ENCODE results near the gene DNAJC21.

The DNAJC21 gene

GRCh38 chr5:34944044-34944443 lies 14.7 kb downstream of the DNAJC21 start:
- 100% methylated on average over 2 of the region's 2 CpGs for WGBS
- Histone ChIP-seq H3K79me1 (replicated peaks; ENCODE audit: low read length, poor library complexity, severe bottlenecking) (peaks cover 8% of the 10 kb centered on the region), H3K9ac (ENCODE audit: low read length) (no peak overlapping the region), H2BK15ac (ENCODE audit: low read depth, poor library complexity, severe bottlenecking) (no peak overlapping the region), H2AFZ (ENCODE audit: low read depth, low read length) (no peak overlapping the region), H4K8ac (ENCODE audit: low read length) (no peak overlapping the region), H3K27ac (ENCODE audit: low read length, poor library complexity, severe bottlenecking) (no peak overlapping the region), H2BK5ac (ENCODE audit: low read depth, low read length, poor library complexity, severe bottlenecking) (no peak overlapping the region), H3K14ac (ENCODE audit: low read length in 2 of 2) (no peak overlapping the region), H3K18ac (ENCODE audit: low read depth in 1 of 2, low read length in 2 of 2) (no peak overlapping the region), H4K91ac (ENCODE audit: low read length) (no peak overlapping the region), H3K4me1 (ENCODE audit: control insufficient read depth, insufficient read depth, low read depth, low read length) (no peaks in the 10 kb centered on the region), H3K4me2 (ENCODE audit: low read length, poor library complexity, severe bottlenecking) (no peak overlapping the region), H3K27me3 (ENCODE audit: control insufficient read depth in 1 of 2, insufficient read depth in 1 of 2, low read length in 2 of 2) (no peaks in the 10 kb centered on the region), H3K4ac (ENCODE audit: low read depth in 1 of 2, low read length in 2 of 2) (no peak overlapping the region), H3K9me3 (ENCODE audit: control insufficient read depth, low read length) (no peaks in the 10 kb centered on the region), H3K36me3 (ENCODE audit: control insufficient read depth in 1 of 2, insufficient read depth in 2 of 2, low read depth in 1 of 2, low read length in 2 of 2) (peaks cover 17 to 88% of the 10 kb centered on the region in 2 experiments), H2BK12ac (ENCODE audit: low read length in 2 of 2) (no peak overlapping the region), H2AK5ac (ENCODE audit: low read length, severe bottlenecking) (no peak overlapping the region), H3K23ac (ENCODE audit: low read length in 2 of 2) (no peak overlapping the region), H2BK120ac (ENCODE audit: low read depth, low read length) (no peak overlapping the region), H3K4me3 (ENCODE audit: insufficient read depth in 1 of 2, low read depth in 1 of 2, low read length in 2 of 2) (no peak overlapping the region)
- DNase-seq: no peak

- Histone ChIP-seq H3K79me1 (replicated peaks; ENCODE audit: low read length, poor library complexity, severe bottlenecking) (peaks cover 8% of the 10 kb centered on the region), H3K9me3 (ENCODE audit: control insufficient read depth, low read length) (no peaks in the 10 kb centered on the region), H2AFZ (ENCODE audit: low read depth, low read length) (no peak overlapping the region), H3K18ac (ENCODE audit: low read depth in 1 of 2, low read length in 2 of 2) (no peak overlapping the region), H3K4me3 (ENCODE audit: insufficient read depth in 1 of 2, low read depth in 1 of 2, low read length in 2 of 2) (no peak overlapping the region), H3K4me2 (ENCODE audit: low read length, poor library complexity, severe bottlenecking) (no peak overlapping the region), H4K91ac (ENCODE audit: low read length) (no peak overlapping the region), H2BK15ac (ENCODE audit: low read depth, poor library complexity, severe bottlenecking) (no peak overlapping the region), H2AK5ac (ENCODE audit: low read length, severe bottlenecking) (no peak overlapping the region), H3K23ac (ENCODE audit: low read length in 2 of 2) (no peak overlapping the region), H4K8ac (ENCODE audit: low read length) (no peak overlapping the region), H3K27me3 (ENCODE audit: control insufficient read depth in 1 of 2, insufficient read depth in 1 of 2, low read length in 2 of 2) (no peaks in the 10 kb centered on the region), H2BK120ac (ENCODE audit: low read depth, low read length) (no peak overlapping the region), H3K14ac (ENCODE audit: low read length in 2 of 2) (no peak overlapping the region), H3K4me1 (ENCODE audit: control insufficient read depth, insufficient read depth, low read depth, low read length) (no peaks in the 10 kb centered on the region), H3K4ac (ENCODE audit: low read depth in 1 of 2, low read length in 2 of 2) (no peak overlapping the region), H2BK12ac (ENCODE audit: low read length in 2 of 2) (no peak overlapping the region), H2BK5ac (ENCODE audit: low read depth, low read length, poor library complexity, severe bottlenecking) (no peak overlapping the region), H3K9ac (ENCODE audit: low read length) (no peak overlapping the region), H3K27ac (ENCODE audit: low read length, poor library complexity, severe bottlenecking) (no peak overlapping the region), H3K36me3 (ENCODE audit: control insufficient read depth in 1 of 2, insufficient read depth in 2 of 2, low read depth in 1 of 2, low read length in 2 of 2) (peaks cover 17 to 91% of the 10 kb centered on the region in 2 experiments)
- WGBS: 96% methylated on average over 6 of the region's 11 CpGs
- DNase-seq: no peak
These were observed 15.2 kb downstream of the DNAJC21 start for GRCh38 chr5:34944460-34945047.

GRCh38 chr5:34957321-34957720 lies 28.0 kb downstream of the DNAJC21 start:
- no peaks in the 10 kb centered on the region for H3K9me3 ChIP-seq (ENCODE audit: control insufficient read depth, low read length)
- peak overlapping the region; percentile 33 for H3K9ac ChIP-seq (ENCODE audit: low read length)
- H2AK5ac ChIP-seq (ENCODE audit: low read length, severe bottlenecking): no peak overlapping the region
- H3K4me2 ChIP-seq (ENCODE audit: low read length, poor library complexity, severe bottlenecking): no peak overlapping the region
- no peak overlapping the region for H4K8ac ChIP-seq (ENCODE audit: low read length)
- no peak overlapping the region for H2BK5ac ChIP-seq (ENCODE audit: low read depth, low read length, poor library complexity, severe bottlenecking)
- no peak overlapping the region for H3K14ac ChIP-seq (ENCODE audit: low read length in 2 of 2)
- H3K23ac ChIP-seq (ENCODE audit: low read length in 2 of 2): no peak overlapping the region
- no peak overlapping the region for H3K18ac ChIP-seq (ENCODE audit: low read depth in 1 of 2, low read length in 2 of 2)
- DNase-seq: peak; percentile 21
- H3K79me1 ChIP-seq (replicated peaks; ENCODE audit: low read length, poor library complexity, severe bottlenecking): no peaks in the 10 kb centered on the region
- H3K4me3 ChIP-seq (ENCODE audit: insufficient read depth in 1 of 2, low read depth in 1 of 2, low read length in 2 of 2): no peak overlapping the region
- H4K91ac ChIP-seq (ENCODE audit: low read length): no peak overlapping the region
- WGBS: no CpG with 5 or more reads among the region's 1 CpG
- peaks cover 1% of the 10 kb centered on the region for H3K4me1 ChIP-seq (ENCODE audit: control insufficient read depth, insufficient read depth, low read depth, low read length)
- H3K36me3 ChIP-seq (ENCODE audit: control insufficient read depth in 1 of 2, insufficient read depth in 2 of 2, low read depth in 1 of 2, low read length in 2 of 2): peaks cover 7 to 35% of the 10 kb centered on the region in 2 experiments
- H2BK12ac ChIP-seq (ENCODE audit: low read length in 2 of 2): no peak overlapping the region
- no peak overlapping the region for H2AFZ ChIP-seq (ENCODE audit: low read depth, low read length)
- no peak overlapping the region for H3K4ac ChIP-seq (ENCODE audit: low read depth in 1 of 2, low read length in 2 of 2)
- H3K27me3 ChIP-seq (ENCODE audit: control insufficient read depth in 1 of 2, insufficient read depth in 1 of 2, low read length in 2 of 2): no peaks in the 10 kb centered on the region
- no peak overlapping the region for H2BK15ac ChIP-seq (ENCODE audit: low read depth, poor library complexity, severe bottlenecking)
- H2BK120ac ChIP-seq (ENCODE audit: low read depth, low read length): no peak overlapping the region
- no peak overlapping the region for H3K27ac ChIP-seq (ENCODE audit: low read length, poor library complexity, severe bottlenecking)

GRCh38 chr5:34957857-34958690 lies 28.7 kb downstream of the DNAJC21 start:
- H3K36me3 ChIP-seq (ENCODE audit: control insufficient read depth in 1 of 2, insufficient read depth in 2 of 2, low read depth in 1 of 2, low read length in 2 of 2): peaks cover 3 to 28% of the 10 kb centered on the region in 2 experiments
- no peak overlapping the region for H3K14ac ChIP-seq (ENCODE audit: low read length in 2 of 2)
- no peaks in the 10 kb centered on the region for H3K27me3 ChIP-seq (ENCODE audit: control insufficient read depth in 1 of 2, insufficient read depth in 1 of 2, low read length in 2 of 2)
- H4K8ac ChIP-seq (ENCODE audit: low read length): no peak overlapping the region
- DNase-seq: peak; percentile 52
- H2BK12ac ChIP-seq (ENCODE audit: low read length in 2 of 2): no peak overlapping the region
- H3K18ac ChIP-seq (ENCODE audit: low read depth in 1 of 2, low read length in 2 of 2): no peak overlapping the region
- H2BK120ac ChIP-seq (ENCODE audit: low read depth, low read length): no peak overlapping the region
- no peak overlapping the region for H2BK15ac ChIP-seq (ENCODE audit: low read depth, poor library complexity, severe bottlenecking)
- H2BK5ac ChIP-seq (ENCODE audit: low read depth, low read length, poor library complexity, severe bottlenecking): no peak overlapping the region
- peaks cover 1% of the 10 kb centered on the region for H3K4me1 ChIP-seq (ENCODE audit: control insufficient read depth, insufficient read depth, low read depth, low read length)
- no peaks in the 10 kb centered on the region for H3K79me1 ChIP-seq (replicated peaks; ENCODE audit: low read length, poor library complexity, severe bottlenecking)
- no peak overlapping the region for H3K4me2 ChIP-seq (ENCODE audit: low read length, poor library complexity, severe bottlenecking)
- no peak overlapping the region for H3K4ac ChIP-seq (ENCODE audit: low read depth in 1 of 2, low read length in 2 of 2)
- H3K4me3 ChIP-seq (ENCODE audit: insufficient read depth in 1 of 2, low read depth in 1 of 2, low read length in 2 of 2): no peak overlapping the region
- H3K9me3 ChIP-seq (ENCODE audit: control insufficient read depth, low read length): no peaks in the 10 kb centered on the region
- H3K27ac ChIP-seq (ENCODE audit: low read length, poor library complexity, severe bottlenecking): no peak overlapping the region
- peak overlapping the region; percentile 33 for H3K9ac ChIP-seq (ENCODE audit: low read length)
- no peak overlapping the region for H3K23ac ChIP-seq (ENCODE audit: low read length in 2 of 2)
- H4K91ac ChIP-seq (ENCODE audit: low read length): no peak overlapping the region
- no peak overlapping the region for H2AFZ ChIP-seq (ENCODE audit: low read depth, low read length)
- peak overlapping the region; percentile 81 for H2AK5ac ChIP-seq (ENCODE audit: low read length, severe bottlenecking)
- WGBS: 72% methylated on average over 3 of the region's 5 CpGs
